Osteoblast (primary cell): ENCODE measurements around the gene SLC5A10. TPM values are rescaled to one million over a fixed set of nuclear protein-coding genes. Genes with fewer than 3 reads are reported as not detected.

Experiments used
- DNase-seq: peaks from one replicate; pipeline ENCODE4 v3.0.0; 2011; ENCODE audit warnings: low spot score, mixed read lengths; ENCODE audit not compliant: insufficient read length; ENCODE audit errors: missing footprints
- H2AFZ ChIP-seq: 2 replicates; pipeline ENCODE4 v1.6.0; 2011; ENCODE audit warnings: mild to moderate bottlenecking, low read length
- H3K27ac ChIP-seq: 2 replicates; pipeline ENCODE4 v1.5.1; 2011; ENCODE audit warnings: mild to moderate bottlenecking, low read depth, low read length, moderate library complexity
- H3K27me3 ChIP-seq: 2 replicates; pipeline ENCODE4 v1.6.0; 2012; ENCODE audit warnings: mild to moderate bottlenecking, control low read depth, inconsistent platforms, low read length, moderate library complexity; ENCODE audit not compliant: insufficient read depth
- H3K36me3 ChIP-seq: 2 replicates; pipeline ENCODE4 v1.5.1; 2011; ENCODE audit warnings: mild to moderate bottlenecking, low read length, control low read depth, moderate library complexity; ENCODE audit not compliant: insufficient read depth
- H3K4me1 ChIP-seq: 2 replicates; pipeline ENCODE4 v1.5.1; 2011; ENCODE audit warnings: mild to moderate bottlenecking, low read length, control low read depth, moderate library complexity; ENCODE audit not compliant: insufficient read depth
- H3K4me2 ChIP-seq: 2 replicates; pipeline ENCODE4 v1.6.0; 2011; ENCODE audit warnings: mild to moderate bottlenecking, low read length; ENCODE audit not compliant: insufficient read depth
- H3K4me3 ChIP-seq: fragments of 200-600 bp; sonication (generic); 3 replicates; pipeline ENCODE4 v1.5.1; 2012; ENCODE audit warnings: mild to moderate bottlenecking, low read length, inconsistent platforms; ENCODE audit not compliant: insufficient read depth
- H3K79me2 ChIP-seq: 2 replicates; pipeline ENCODE4 v1.6.0; 2012; ENCODE audit warnings: mild to moderate bottlenecking, low read length, control low read depth, inconsistent platforms; ENCODE audit not compliant: insufficient read depth
- H3K9me3 ChIP-seq: 2 replicates; pipeline ENCODE4 v1.5.1; 2011; ENCODE audit warnings: low read depth, low read length, control low read depth
- H4K20me1 ChIP-seq: 2 replicates; pipeline ENCODE4 v1.6.0; 2012; ENCODE audit warnings: mild to moderate bottlenecking, low read length, control low read depth; ENCODE audit not compliant: insufficient read depth
- CTCF ChIP-seq: IDR thresholded peaks from 2 replicates; pipeline ENCODE4 v1.5.1; 2011; ENCODE audit warnings: mild to moderate bottlenecking, low read depth, low read length, moderate library complexity; ENCODE audit errors: extremely low read depth
- total RNA-seq: library from RNA; depleted of rRNA; stranded (reverse); fragments of >200 nt; gene quantifications from 2 replicates; pipeline ENCODE4 v1.2.3, GENCODE V29; 2012

Gene SLC5A10
- total RNA-seq, 1 donor = not detected

- Histone ChIP-seq H3K4me2 (no peak overlapping the region), H3K27me3 (no peaks in the 10 kb centered on the region)
- no peak for TF ChIP-seq CTCF
These were observed 13.7 kb downstream of the SLC5A10 start for GRCh38 chr17:18965530-18966236.

GRCh38 chr17:18966831-18967624 is 15.1 kb downstream of the SLC5A10 start:
- Histone ChIP-seq H3K79me2 (no peaks in the 10 kb centered on the region), H3K27me3 (no peaks in the 10 kb centered on the region), H2AFZ (no peak overlapping the region), H3K9me3 (no peaks in the 10 kb centered on the region), H3K4me2 (no peak overlapping the region), H3K4me1 (peaks cover 22% of the 10 kb centered on the region), H3K4me3 (no peak overlapping the region), H4K20me1 (peaks cover 3% of the 10 kb centered on the region), H3K27ac (no peak overlapping the region), H3K36me3 (peaks cover 11% of the 10 kb centered on the region)
- peak; percentile 76 for DNase-seq
- no peak for TF ChIP-seq CTCF

More at GRCh38 chr17:18965530-18966236, 13.7 kb downstream of the SLC5A10 start:
- H3K27ac ChIP-seq = no peak overlapping the region
- no peak overlapping the region for H2AFZ ChIP-seq
- no peaks in the 10 kb centered on the region for H3K79me2 ChIP-seq
- no peaks in the 10 kb centered on the region for H3K9me3 ChIP-seq
- H4K20me1 ChIP-seq = no peaks in the 10 kb centered on the region
- no peak overlapping the region for H3K4me3 ChIP-seq
- H3K4me1 ChIP-seq = peaks cover 33% of the 10 kb centered on the region
- peak; percentile 82 for DNase-seq
- no peaks in the 10 kb centered on the region for H3K36me3 ChIP-seq

GRCh38 chr17:18967916-18968315 is 16.0 kb downstream of the SLC5A10 start:
- DNase-seq = peak; percentile 65
- Histone ChIP-seq H3K4me3 (no peak overlapping the region), H3K36me3 (peaks cover 13% of the 10 kb centered on the region), H2AFZ (no peak overlapping the region), H3K9me3 (no peaks in the 10 kb centered on the region), H3K4me1 (peaks cover 13% of the 10 kb centered on the region), H3K4me2 (no peak overlapping the region), H4K20me1 (peaks cover 3% of the 10 kb centered on the region), H3K79me2 (no peaks in the 10 kb centered on the region), H3K27me3 (no peaks in the 10 kb centered on the region), H3K27ac (no peak overlapping the region)
- no peak for TF ChIP-seq CTCF

- no peak overlapping the region for H3K4me2 ChIP-seq
- H3K4me3 ChIP-seq = no peak overlapping the region
- no peak overlapping the region for H3K27ac ChIP-seq
- no peak overlapping the region for H2AFZ ChIP-seq
- H3K27me3 ChIP-seq = no peaks in the 10 kb centered on the region
- H3K36me3 ChIP-seq = peaks cover 17% of the 10 kb centered on the region
- peaks cover 9% of the 10 kb centered on the region for H3K4me1 ChIP-seq
- no peaks in the 10 kb centered on the region for H3K9me3 ChIP-seq
- H4K20me1 ChIP-seq = peaks cover 3% of the 10 kb centered on the region
- H3K79me2 ChIP-seq = no peaks in the 10 kb centered on the region
- no peak for TF ChIP-seq CTCF
- peak; percentile 58 for DNase-seq
These were observed 16.4 kb downstream of the SLC5A10 start for GRCh38 chr17:18968345-18968744.
